A673 (cell line): ENCODE results near the gene LRP1B. TPM values are rescaled to one million over a fixed set of nuclear protein-coding genes. Genes with fewer than 3 reads are reported as not detected.

ENCODE experiments used
- BruUV-seq: library from RNA; stranded (reverse); fragments of 400-500 nt; replicated peaks from 2 replicates; lab custom pipeline; 2021; lab: Mats Ljungman, UMichigan
- CTCF ChIA-PET: fragments of 300-600 bp; sonication (Branson Sonifier 250); formaldehyde crosslinking; loops from one replicate; lab custom pipeline; 2022; ENCODE audit warnings: antibody characterized with exemption; lab: Charles Lee
- POLR2A ChIA-PET: fragments of 300-600 bp; sonication (Branson Sonifier 250); formaldehyde crosslinking; loops from one replicate; lab custom pipeline; 2022; ENCODE audit warnings: antibody characterized with exemption; ENCODE audit not compliant: low non-redundant PET; lab: Charles Lee
- DNase-seq: peaks from one replicate; pipeline ENCODE4 v3.0.0-alpha.2; 2015; ENCODE audit warnings: low spot score
- H3K27ac ChIP-seq: fragments of 200-600 bp; sonication (generic); 2 replicates; pipeline ENCODE4 v1.5.1; 2016; ENCODE audit warnings: mixed run types, low read depth, mild to moderate bottlenecking, mixed read lengths, antibody characterized with exemption, low read length; ENCODE audit not compliant: poor library complexity, severe bottlenecking
- H3K27me3 ChIP-seq: fragments of 200-600 bp; sonication (generic); replicated peaks from 2 replicates; pipeline ENCODE4 v1.6.1; 2017; ENCODE audit warnings: mixed run types, low read depth, mild to moderate bottlenecking, mixed read lengths, antibody characterized with exemption, low read length; ENCODE audit not compliant: insufficient read depth, poor library complexity
- H3K36me3 ChIP-seq: fragments of 200-600 bp; sonication (generic); 2 replicates; pipeline ENCODE4 v1.6.1; 2016; ENCODE audit warnings: mixed run types, mild to moderate bottlenecking, mixed read lengths, antibody characterized with exemption, low read length; ENCODE audit not compliant: insufficient read depth, poor library complexity, severe bottlenecking
- H3K4me1 ChIP-seq: fragments of 200-600 bp; sonication (generic); 2 replicates; pipeline ENCODE4 v1.6.1; 2017; ENCODE audit warnings: mixed run types, mild to moderate bottlenecking, mixed read lengths, antibody characterized with exemption, low read length; ENCODE audit not compliant: insufficient read depth, poor library complexity, severe bottlenecking
- H3K4me3 ChIP-seq: fragments of 200-600 bp; sonication (generic); 2 replicates; pipeline ENCODE4 v1.5.1; 2016; ENCODE audit warnings: low read depth, mixed run types, mild to moderate bottlenecking, mixed read lengths, low read length; ENCODE audit not compliant: poor library complexity, severe bottlenecking
- H3K9me3 ChIP-seq: fragments of 200-600 bp; sonication (generic); 2 replicates; pipeline ENCODE4 v1.6.1; 2016; ENCODE audit warnings: mixed run types, low read depth, mild to moderate bottlenecking, mixed read lengths, antibody characterized with exemption, low read length; ENCODE audit not compliant: poor library complexity, severe bottlenecking
- CTCF ChIP-seq: fragments of 300-800, 200-600 bp; sonication (generic); conservative IDR thresholded peaks from 2 replicates; pipeline ENCODE4 v1.5.1; 2017; ENCODE audit warnings: low read depth, mild to moderate bottlenecking, antibody characterized with exemption, low read length, moderate library complexity, mixed read lengths
- EZH2 ChIP-seq: fragments of 200-600 bp; sonication (generic); IDR thresholded peaks from 2 replicates; pipeline ENCODE4 v1.6.1; 2017; ENCODE audit warnings: borderline replicate concordance, low read depth, mild to moderate bottlenecking, mixed read lengths, antibody characterized with exemption, low read length; ENCODE audit not compliant: poor library complexity, severe bottlenecking
- intact Hi-C: fragments of 100-400 bp; cut with micrococcal nuclease; formaldehyde crosslinking; loops from one replicate; pipeline ENCODE4 v1.10.0; 2022; ENCODE audit not compliant: unreplicated experiment
- total RNA-seq: library from RNA; stranded (reverse); gene quantifications from 2 replicates; pipeline ENCODE4 v1.2.3, GENCODE V29; 2021

The LRP1B gene
- total RNA-seq, 1 experiment from 2014 or later: 9.9 TPM

GRCh38 chr2:141242008-141242407, 888.8 kb downstream of the LRP1B start:
- DNase-seq: no peak
- ChIA-PET CTCF (no interaction called here), POLR2A (no interaction called here)
- no peak overlapping the region for H3K27ac ChIP-seq
- H3K4me1 ChIP-seq: no peaks in the 10 kb centered on the region
- intact Hi-C loops: no loop called here
- TF ChIP-seq CTCF: no peak
- TF ChIP-seq EZH2: no peak
- no peaks in the 10 kb centered on the region for H3K36me3 ChIP-seq
- H3K4me3 ChIP-seq: no peak overlapping the region
- no peaks in the 10 kb centered on the region for H3K27me3 ChIP-seq
- BruUV-seq: no TSS peak
- H3K9me3 ChIP-seq: no peaks in the 10 kb centered on the region

GRCh38 chr2:141226560-141226959, 904.3 kb downstream of the LRP1B start:
- no TSS peak for BruUV-seq
- intact Hi-C loops: no loop called here
- Histone ChIP-seq H3K9me3 (peaks cover 4% of the 10 kb centered on the region), H3K27me3 (no peaks in the 10 kb centered on the region), H3K36me3 (no peaks in the 10 kb centered on the region), H3K27ac (no peak overlapping the region), H3K4me1 (no peaks in the 10 kb centered on the region), H3K4me3 (no peak overlapping the region)
- DNase-seq: no peak
- POLR2A ChIA-PET: no interaction called here
- TF ChIP-seq EZH2 (no peak), CTCF (no peak)
- CTCF ChIA-PET: no interaction called here

GRCh38 chr2:141207036-141207385, 923.8 kb downstream of the LRP1B start:
- Histone ChIP-seq H3K27ac (no peak overlapping the region), H3K27me3 (no peaks in the 10 kb centered on the region), H3K36me3 (no peaks in the 10 kb centered on the region), H3K4me1 (no peaks in the 10 kb centered on the region), H3K9me3 (no peaks in the 10 kb centered on the region), H3K4me3 (no peak overlapping the region)
- no TSS peak for BruUV-seq
- POLR2A ChIA-PET: no interaction called here
- TF ChIP-seq EZH2 (no peak), CTCF (no peak)
- no peak for DNase-seq
- CTCF ChIA-PET: no interaction called here
- intact Hi-C loops: no loop called here
